Endodermal cell (in vitro differentiated cells): Measurements from ENCODE around the gene PCSK9. TPM values are rescaled to one million over a fixed set of nuclear protein-coding genes. Genes with fewer than 3 reads are reported as not detected.
A peak's percentile ranks its signal among the peaks of the same experiment; 100 is the strongest.

ENCODE experiments used
- DNase-seq: peaks from one replicate; pipeline ENCODE4 v3.0.0-alpha.2; 2017
- H3K27ac ChIP-seq: 2 replicates; pipeline ENCODE4 v1.5.1; 2013; ENCODE audit warnings: mild to moderate bottlenecking, low read depth, low read length, moderate library complexity
- H3K27me3 ChIP-seq: 2 replicates; pipeline ENCODE4 v1.6.1; 2013; ENCODE audit warnings: mild to moderate bottlenecking, low read length, moderate library complexity; ENCODE audit not compliant: insufficient read depth, control insufficient read depth, poor library complexity, severe bottlenecking
- H3K36me3 ChIP-seq: 2 replicates; pipeline ENCODE4 v1.7.0; 2013; ENCODE audit warnings: mild to moderate bottlenecking, low read length, moderate library complexity; ENCODE audit not compliant: control insufficient read depth, insufficient read depth
- H3K4me1 ChIP-seq: one replicate; pipeline ENCODE4 v1.7.0; 2013; ENCODE audit warnings: low read length; ENCODE audit not compliant: control insufficient read depth, insufficient read depth
- H3K4me3 ChIP-seq: 2 replicates; pipeline ENCODE4 v1.5.1; 2013; ENCODE audit warnings: mild to moderate bottlenecking, low read length, moderate library complexity
- H3K9ac ChIP-seq: 2 replicates; pipeline ENCODE4 v1.6.1; 2013; ENCODE audit warnings: mild to moderate bottlenecking, low read length, moderate library complexity; ENCODE audit not compliant: poor library complexity, severe bottlenecking; ENCODE audit errors: extremely low read depth
- H3K9me3 ChIP-seq: 2 replicates; pipeline ENCODE4 v1.6.1; 2013; ENCODE audit warnings: mild to moderate bottlenecking, low read length, moderate library complexity; ENCODE audit not compliant: control insufficient read depth
- H3K27ac Mint-ChIP-seq: 2 replicates; pipeline ENCODE4 v1.8.0; 2020; ENCODE audit warnings: mixed read lengths
- H3K27me3 Mint-ChIP-seq: 2 replicates; pipeline ENCODE4 v1.8.0; 2021; ENCODE audit warnings: mild to moderate bottlenecking, mixed read lengths; ENCODE audit not compliant: insufficient read depth
- H3K36me3 Mint-ChIP-seq: 2 replicates; pipeline ENCODE4 v1.8.0; 2020; ENCODE audit warnings: low read depth, mixed read lengths
- H3K4me1 Mint-ChIP-seq: 2 replicates; pipeline ENCODE4 v1.8.0; 2020; ENCODE audit warnings: mixed read lengths
- H3K4me3 Mint-ChIP-seq: 2 replicates; pipeline ENCODE4 v1.8.0; 2020; ENCODE audit warnings: mild to moderate bottlenecking, moderate library complexity, mixed read lengths
- H3K9me3 Mint-ChIP-seq: 2 replicates; pipeline ENCODE4 v1.8.0; 2020; ENCODE audit warnings: mild to moderate bottlenecking, mixed read lengths
- WGBS, 2 experiments: methylation state at CpG; one replicate each; pipeline versions ENCODE4 v1.1.5 to v1.1.7; 2013; ENCODE audit warnings: missing lambda C conversion rate in 2 of 2, mixed read lengths in 1 of 2; ENCODE audit not compliant: insufficient coverage in 1 of 2, insufficient read length in 1 of 2; 5-methylcytosine and 5-hydroxymethylcytosine counted together
- total RNA-seq, 2 donors: library from RNA; stranded (reverse); fragmentation: NEBNext Ultra II Directional in 1 of 2; extraction: Animal tissue kit (Norgen Biotek cat#: 25700) in 1 of 2; gene quantifications; 2 replicates in 1 of 2; 3 replicates in 1 of 2; pipeline ENCODE4 v1.2.1, GENCODE V29; 2021
- TF ChIP-seq, protein P1 (sequence below): fragments of 200-600 bp; sonication (generic); conservative IDR thresholded peaks from 2 replicates; pipeline ENCODE4 v1.5.0; 2021; ENCODE audit warnings: antibody characterized with exemption, mild to moderate bottlenecking

PCSK9 gene
- total RNA-seq, 2 donors from 2014 or later, result 26.1 to 59.9 TPM

DNA sequence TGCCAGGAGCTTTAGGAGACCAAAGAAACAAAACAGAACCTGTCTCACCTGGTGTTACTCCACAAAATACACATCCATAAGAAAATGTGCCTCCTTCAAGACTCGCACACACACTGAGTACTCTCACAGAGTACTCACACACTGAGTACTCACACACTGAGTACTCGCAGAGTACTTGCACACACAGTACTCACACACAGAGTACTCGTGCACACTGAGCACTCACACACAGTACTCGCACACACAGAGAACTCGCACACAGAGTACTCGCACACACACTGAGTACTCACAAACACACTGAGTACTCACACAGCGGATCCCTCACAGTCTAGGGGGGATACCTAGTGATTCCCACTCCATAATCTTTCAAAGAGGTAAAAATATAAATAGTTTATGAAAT is 40.3 kb downstream of the PCSK9 start:
- Mint-ChIP-seq H3K4me3 (no peak overlapping the region), H3K27ac (no peak overlapping the region), H3K9me3 (no peaks in the 10 kb centered on the region), H3K4me1 (peaks cover 23% of the 10 kb centered on the region), H3K36me3 (peaks cover 82% of the 10 kb centered on the region), H3K27me3 (no peaks in the 10 kb centered on the region)
- Histone ChIP-seq H3K27ac (no peak overlapping the region), H3K4me3 (no peak overlapping the region), H3K36me3 (peaks cover 97% of the 10 kb centered on the region), H3K27me3 (no peaks in the 10 kb centered on the region), H3K9me3 (no peaks in the 10 kb centered on the region), H3K4me1 (peaks cover 2% of the 10 kb centered on the region), H3K9ac (no peak overlapping the region)
- WGBS, 2 experiments, result 88 to 93% methylated on average over 3 to 7 of the region's 7 CpGs
- TF ChIP-seq, protein P1, sequence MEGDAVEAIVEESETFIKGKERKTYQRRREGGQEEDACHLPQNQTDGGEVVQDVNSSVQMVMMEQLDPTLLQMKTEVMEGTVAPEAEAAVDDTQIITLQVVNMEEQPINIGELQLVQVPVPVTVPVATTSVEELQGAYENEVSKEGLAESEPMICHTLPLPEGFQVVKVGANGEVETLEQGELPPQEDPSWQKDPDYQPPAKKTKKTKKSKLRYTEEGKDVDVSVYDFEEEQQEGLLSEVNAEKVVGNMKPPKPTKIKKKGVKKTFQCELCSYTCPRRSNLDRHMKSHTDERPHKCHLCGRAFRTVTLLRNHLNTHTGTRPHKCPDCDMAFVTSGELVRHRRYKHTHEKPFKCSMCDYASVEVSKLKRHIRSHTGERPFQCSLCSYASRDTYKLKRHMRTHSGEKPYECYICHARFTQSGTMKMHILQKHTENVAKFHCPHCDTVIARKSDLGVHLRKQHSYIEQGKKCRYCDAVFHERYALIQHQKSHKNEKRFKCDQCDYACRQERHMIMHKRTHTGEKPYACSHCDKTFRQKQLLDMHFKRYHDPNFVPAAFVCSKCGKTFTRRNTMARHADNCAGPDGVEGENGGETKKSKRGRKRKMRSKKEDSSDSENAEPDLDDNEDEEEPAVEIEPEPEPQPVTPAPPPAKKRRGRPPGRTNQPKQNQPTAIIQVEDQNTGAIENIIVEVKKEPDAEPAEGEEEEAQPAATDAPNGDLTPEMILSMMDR, result no peak
- no peak for DNase-seq

DNA sequence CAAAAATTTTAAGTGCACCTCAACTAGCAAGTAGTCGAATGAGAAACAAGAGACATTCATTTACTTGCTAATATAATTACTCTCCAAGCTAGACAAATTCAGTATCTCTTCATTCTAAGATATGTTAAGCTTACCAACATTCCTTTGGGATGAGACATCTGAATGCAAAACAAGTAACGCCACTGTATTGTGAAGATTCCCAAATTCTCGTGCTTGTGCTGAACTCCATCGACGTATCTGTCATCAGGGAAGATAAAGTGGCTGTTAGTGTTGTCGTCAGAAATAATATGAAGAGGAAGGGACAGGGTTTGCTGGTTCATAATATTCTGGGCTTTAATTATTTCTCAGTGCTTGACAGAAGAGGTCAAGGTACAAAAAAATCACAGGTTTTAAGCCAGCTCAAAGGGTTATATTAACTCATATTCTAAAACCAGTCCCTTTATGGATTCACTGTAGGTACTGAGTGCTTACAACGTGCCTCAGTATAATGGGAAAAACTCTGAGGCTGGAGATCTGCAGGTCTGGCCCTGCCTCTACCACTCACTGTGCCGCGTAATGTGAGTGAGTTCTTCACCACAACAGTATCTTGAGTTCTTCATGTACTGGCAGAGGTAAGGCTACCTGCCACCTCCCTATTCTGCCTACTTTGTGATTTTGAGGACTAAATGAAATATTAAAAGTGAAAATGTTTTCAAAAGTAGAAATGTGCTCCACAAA is 42.0 kb downstream of the PCSK9 start:
- Mint-ChIP-seq H3K36me3 (peaks cover 82% of the 10 kb centered on the region), H3K9me3 (no peaks in the 10 kb centered on the region), H3K27me3 (no peaks in the 10 kb centered on the region), H3K4me3 (no peak overlapping the region), H3K27ac (peak overlapping the region; percentile 9), H3K4me1 (peaks cover 23% of the 10 kb centered on the region)
- TF ChIP-seq, protein P1, result no peak
- H3K9me3 ChIP-seq, result no peaks in the 10 kb centered on the region
- peak; percentile 50 for DNase-seq
- H3K27me3 ChIP-seq, result no peaks in the 10 kb centered on the region
- H3K36me3 ChIP-seq, result peaks cover 97% of the 10 kb centered on the region
- H3K27ac ChIP-seq, result no peak overlapping the region
- WGBS, 2 experiments, result 69 to 85% methylated on average over 6 to 9 of the region's 9 CpGs
- H3K9ac ChIP-seq, result peak overlapping the region; percentile 9
- H3K4me1 ChIP-seq, result peaks cover 2% of the 10 kb centered on the region
- H3K4me3 ChIP-seq, result no peak overlapping the region

DNA sequence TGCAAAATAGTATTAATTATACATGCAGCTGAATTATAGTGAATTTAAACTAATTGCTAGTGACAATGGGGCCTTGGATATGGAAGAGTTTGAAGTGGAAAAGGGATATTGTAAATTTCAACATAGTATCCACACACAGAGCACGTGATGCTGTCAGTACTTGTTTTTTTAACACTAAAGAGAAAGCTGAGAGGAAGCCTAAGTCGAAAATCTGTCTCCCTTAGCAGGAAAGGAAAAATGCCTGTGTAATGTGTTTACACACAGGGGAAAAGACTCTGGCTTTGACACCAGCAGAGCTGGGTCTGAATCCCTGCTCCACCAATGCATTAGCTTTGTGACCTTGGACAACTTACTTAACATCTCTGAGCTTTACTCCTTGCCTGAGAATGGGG is 42.6 kb downstream of the PCSK9 start:
- H3K36me3 ChIP-seq, result peaks cover 97% of the 10 kb centered on the region
- H3K27me3 ChIP-seq, result no peaks in the 10 kb centered on the region
- TF ChIP-seq, protein P1, result no peak
- H3K4me3 ChIP-seq, result no peak overlapping the region
- WGBS, 2 experiments, result 86 to 92% methylated on average over 1 to 2 of the region's 2 CpGs
- Mint-ChIP-seq H3K36me3 (peaks cover 80% of the 10 kb centered on the region), H3K4me3 (no peak overlapping the region), H3K4me1 (peaks cover 23% of the 10 kb centered on the region), H3K9me3 (no peaks in the 10 kb centered on the region), H3K27me3 (no peaks in the 10 kb centered on the region), H3K27ac (peak overlapping the region; percentile 18)
- no peak for DNase-seq
- H3K9ac ChIP-seq, result no peak overlapping the region
- peaks cover 2% of the 10 kb centered on the region for H3K4me1 ChIP-seq
- no peaks in the 10 kb centered on the region for H3K9me3 ChIP-seq
- H3K27ac ChIP-seq, result no peak overlapping the region
